H1 (cell line): ENCODE results near the gene ENOX2. TPM values are rescaled to one million over a fixed set of nuclear protein-coding genes. Genes with fewer than 3 reads are reported as not detected.

Experiments
- CTCF ChIA-PET: fragments of 300-600 bp; sonication (Branson Sonifier 250); formaldehyde crosslinking; loops from one replicate; lab custom pipeline; 2021; ENCODE audit not compliant: partially characterized antibody; lab: Charles Lee
- POLR2A ChIA-PET: fragments of 300-600 bp; sonication (Branson Sonifier 250); formaldehyde crosslinking; loops from one replicate; lab custom pipeline; 2021; ENCODE audit warnings: inconsistent platforms; ENCODE audit not compliant: partially characterized antibody; lab: Charles Lee
- DNase-seq, 2 experiments: peaks; one replicate each; pipeline versions ENCODE4 v3.0.0 to v3.0.0-alpha.2; 2010 to 2022; ENCODE audit warnings: low spot score in 2 of 2, low read depth in 1 of 2, mixed read lengths in 1 of 2
- FAIRE-seq: peaks from 2 replicates; lab custom pipeline; 2011; peaks lifted over from hg19 to GRCh38; lab: Jason Lieb, UNC
- H2AFZ ChIP-seq: 2 replicates; pipeline ENCODE4 v1.8.1; 2012; ENCODE audit warnings: low read length, inconsistent platforms
- H2AK5ac ChIP-seq: 2 replicates; pipeline ENCODE4 v1.6.1; 2013; ENCODE audit warnings: low read depth, low read length
- H2BK120ac ChIP-seq: replicated peaks from 2 replicates; pipeline ENCODE3; 2013; ENCODE audit warnings: low read depth, low read length, inconsistent platforms
- H2BK12ac ChIP-seq: 2 replicates; pipeline ENCODE4 v1.6.1; 2013; ENCODE audit warnings: low read depth, low read length
- H2BK15ac ChIP-seq: 2 replicates; pipeline ENCODE4 v1.6.1; 2013; ENCODE audit warnings: low read length
- H2BK20ac ChIP-seq: 2 replicates; pipeline ENCODE4 v1.6.1; 2013; ENCODE audit warnings: low read length
- H2BK5ac ChIP-seq: 2 replicates; pipeline ENCODE4 v1.6.1; 2013; ENCODE audit warnings: low read depth, low read length
- H3K14ac ChIP-seq: 2 replicates; pipeline ENCODE4 v1.6.1; 2013; ENCODE audit warnings: inconsistent platforms; ENCODE audit not compliant: insufficient read length
- H3K18ac ChIP-seq: 2 replicates; pipeline ENCODE4 v1.6.1; 2013; ENCODE audit warnings: low read length; ENCODE audit errors: extremely low read depth
- H3K23ac ChIP-seq: 2 replicates; pipeline ENCODE4 v1.6.1; 2013; ENCODE audit warnings: inconsistent platforms; ENCODE audit not compliant: insufficient read length
- H3K23me2 ChIP-seq: 2 replicates; pipeline ENCODE4 v1.6.1; 2013; ENCODE audit warnings: low read depth, low read length
- H3K27ac ChIP-seq: 2 replicates; pipeline ENCODE4 v1.6.1; 2011; ENCODE audit warnings: low read depth, low read length, inconsistent platforms
- H3K27me3 ChIP-seq, 4 experiments: replicated peaks in 1 of 4; 1 replicate in 1 of 4; 2 replicates in 3 of 4; pipeline versions ENCODE4 v1.6.1 to v1.8.1; 2011 to 2013; ENCODE audit warnings: low read length in 3 of 4, mild to moderate bottlenecking in 3 of 4, inconsistent platforms in 2 of 4, mixed read lengths in 2 of 4, moderate library complexity in 1 of 4; ENCODE audit not compliant: control insufficient read depth in 3 of 4, insufficient read depth in 3 of 4; ENCODE audit errors: extremely low read depth in 1 of 4
- H3K36me3 ChIP-seq, 4 experiments: 2 replicates each; pipeline versions ENCODE4 v1.6.1 to v1.8.1; 2011 to 2013; ENCODE audit warnings: mild to moderate bottlenecking in 4 of 4, low read length in 3 of 4, moderate library complexity in 2 of 4, control low read depth in 1 of 4, inconsistent platforms in 1 of 4; ENCODE audit not compliant: insufficient read depth in 4 of 4, control insufficient read depth in 2 of 4
- H3K4ac ChIP-seq: replicated peaks from 2 replicates; pipeline ENCODE3; 2013; ENCODE audit warnings: low read length, low read depth, mixed read lengths, inconsistent platforms; ENCODE audit not compliant: insufficient read length
- H3K4me1 ChIP-seq, 4 experiments: replicated peaks in 1 of 4; 1 replicate in 1 of 4; 2 replicates in 3 of 4; pipeline versions ENCODE4 v1.6.1 to v1.8.1; 2011 to 2013; ENCODE audit warnings: low read length in 3 of 4, inconsistent platforms in 2 of 4, mixed read lengths in 1 of 4; ENCODE audit not compliant: insufficient read depth in 4 of 4, control insufficient read depth in 3 of 4
- H3K4me2 ChIP-seq, 2 experiments: 2 replicates each; pipeline versions ENCODE4 v1.6.1 to v1.8.1; 2011 to 2013; ENCODE audit warnings: low read depth in 2 of 2, low read length in 2 of 2, control low read depth in 1 of 2, inconsistent platforms in 1 of 2, mild to moderate bottlenecking in 1 of 2; ENCODE audit not compliant: insufficient read depth in 1 of 2
- H3K4me3 ChIP-seq, 4 experiments: fragments of 200-600, 300-600 bp in 1 of 4; sonication (generic), shearing (Covaris generic), sonication (Bioruptor Twin) in 1 of 4; 2 replicates each; pipeline versions ENCODE4 v1.5.1 to v1.8.1; 2011 to 2016; ENCODE audit warnings: low read length in 4 of 4, low read depth in 3 of 4, control low read depth in 2 of 4, inconsistent platforms in 2 of 4, mild to moderate bottlenecking in 2 of 4, mixed read lengths in 1 of 4, moderate library complexity in 1 of 4; ENCODE audit not compliant: insufficient read depth in 2 of 4; ENCODE audit errors: extremely low read depth in 1 of 4
- H3K56ac ChIP-seq: replicated peaks from 2 replicates; pipeline ENCODE3; 2013; ENCODE audit warnings: low read depth, mild to moderate bottlenecking, mixed read lengths, low read length, inconsistent platforms; ENCODE audit not compliant: insufficient read length
- H3K79me1 ChIP-seq: 2 replicates; pipeline ENCODE4 v1.6.1; 2013; ENCODE audit warnings: low read depth, low read length, control low read depth
- H3K79me2 ChIP-seq, 2 experiments: 2 replicates each; pipeline versions ENCODE4 v1.6.1 to v1.8.1; 2012 to 2013; ENCODE audit warnings: low read length in 2 of 2, mild to moderate bottlenecking in 2 of 2, inconsistent platforms in 1 of 2; ENCODE audit not compliant: insufficient read depth in 2 of 2, control insufficient read depth in 1 of 2
- H3K9ac ChIP-seq, 4 experiments: replicated peaks in 1 of 4; 1 replicate in 1 of 4; 2 replicates in 3 of 4; pipeline versions ENCODE4 v1.6.1 to v1.8.1; 2011 to 2013; ENCODE audit warnings: low read depth in 3 of 4, low read length in 3 of 4, control low read depth in 2 of 4, mild to moderate bottlenecking in 2 of 4, moderate library complexity in 2 of 4, inconsistent platforms in 1 of 4; ENCODE audit errors: extremely low read depth in 1 of 4
- H3K9me3 ChIP-seq, 2 experiments: 2 replicates each; pipeline versions ENCODE4 v1.6.1 to v1.8.1; 2012 to 2013; ENCODE audit warnings: mild to moderate bottlenecking in 2 of 2, moderate library complexity in 2 of 2, control low read depth in 1 of 2, inconsistent platforms in 1 of 2, low read depth in 1 of 2, low read length in 1 of 2, mixed read lengths in 1 of 2; ENCODE audit not compliant: insufficient read depth in 2 of 2
- H4K20me1 ChIP-seq, 2 experiments: replicated peaks in 1 of 2; 2 replicates each; pipeline versions ENCODE3 to v1.8.1; 2011 to 2013; ENCODE audit warnings: inconsistent platforms in 2 of 2, low read length in 2 of 2, mild to moderate bottlenecking in 1 of 2; ENCODE audit not compliant: insufficient read depth in 2 of 2, control insufficient read depth in 1 of 2
- H4K5ac ChIP-seq: 2 replicates; pipeline ENCODE4 v1.6.1; 2013; ENCODE audit warnings: low read length, low read depth, mixed read lengths, inconsistent platforms; ENCODE audit not compliant: insufficient read length
- H4K8ac ChIP-seq: 2 replicates; pipeline ENCODE4 v1.8.0; 2013; ENCODE audit warnings: mild to moderate bottlenecking, moderate library complexity, low read length, inconsistent platforms; ENCODE audit not compliant: insufficient read depth; ENCODE audit errors: extremely low read depth
- H4K91ac ChIP-seq: replicated peaks from 2 replicates; pipeline ENCODE3; 2013; ENCODE audit warnings: low read length, mixed read lengths, inconsistent platforms; ENCODE audit not compliant: insufficient read length
- ASH2L ChIP-seq: fragments of 200-600, 300-600 bp; sonication (generic); IDR thresholded peaks from one replicate; pipeline ENCODE4 v1.7.1; 2017; ENCODE audit warnings: low read length
- CEBPB ChIP-seq: IDR thresholded peaks from 2 replicates; pipeline ENCODE4 v1.6.1; 2012; ENCODE audit warnings: low read depth, low read length
- JUND ChIP-seq: IDR thresholded peaks from 2 replicates; pipeline ENCODE4 v1.6.1; 2011; ENCODE audit warnings: mild to moderate bottlenecking, improper control_type of control experiment, low read length
- KDM1A ChIP-seq: fragments of 200-600, 300-600 bp; sonication (generic); IDR thresholded peaks from 2 replicates; pipeline ENCODE4 v1.7.1; 2016; ENCODE audit warnings: mild to moderate bottlenecking, low read length, borderline replicate concordance
- KDM4A ChIP-seq: IDR thresholded peaks from one replicate; pipeline ENCODE4 v1.7.1; 2012; ENCODE audit warnings: low read depth, mild to moderate bottlenecking, moderate library complexity, low read length, inconsistent platforms; ENCODE audit not compliant: severe bottlenecking
- KDM5A ChIP-seq: fragments of 200-600 bp; IDR thresholded peaks from 2 replicates; pipeline ENCODE4 v1.7.1; 2012; ENCODE audit warnings: mild to moderate bottlenecking, low read length, inconsistent platforms, mixed read lengths
- MAFK ChIP-seq: IDR thresholded peaks from 2 replicates; pipeline ENCODE4 v1.6.1; 2012; ENCODE audit warnings: low read depth, mild to moderate bottlenecking, improper control_type of control experiment, low read length
- RAD21 ChIP-seq, 2 experiments: IDR thresholded peaks in 1 of 2; conservative IDR thresholded peaks in 1 of 2; 2 replicates each; pipeline ENCODE4 v1.6.1; 2011; ENCODE audit warnings: low read depth in 2 of 2, low read length in 2 of 2, improper control_type of control experiment in 1 of 2, inconsistent platforms in 1 of 2, mild to moderate bottlenecking in 1 of 2, moderate library complexity in 1 of 2
- SAP30 ChIP-seq: fragments of 300-600 bp; sonication (generic); IDR thresholded peaks from 2 replicates; pipeline ENCODE4 v1.7.1; 2012; ENCODE audit warnings: low read length, moderate library complexity, mild to moderate bottlenecking, inconsistent platforms; ENCODE audit not compliant: insufficient read depth, insufficient replicate concordance
- SP4 ChIP-seq: IDR thresholded peaks from 2 replicates; pipeline ENCODE4 v1.6.1; 2012; ENCODE audit warnings: low read length, inconsistent platforms
- SRF ChIP-seq: IDR thresholded peaks from 2 replicates; pipeline ENCODE4 v1.6.1; 2011; ENCODE audit warnings: mild to moderate bottlenecking, low read depth, low read length, moderate library complexity
- YY1 ChIP-seq: IDR thresholded peaks from 2 replicates; pipeline ENCODE4 v1.6.1; 2011; ENCODE audit warnings: low read depth, mild to moderate bottlenecking, low read length
- ZNF274 ChIP-seq: IDR thresholded peaks from 2 replicates; pipeline ENCODE4 v1.7.0; 2012; ENCODE audit warnings: low read length, borderline replicate concordance; ENCODE audit errors: extremely low read depth
- WGBS, 2 experiments: shearing (Covaris generic) in 1 of 2; methylation state at CpG; one replicate each; pipeline versions ENCODE4 v1.1.6 to v1.1.7; 2013 to 2015; ENCODE audit warnings: low lambda C conversion rate in 2 of 2, mixed read lengths in 2 of 2, inconsistent platforms in 1 of 2, low coverage in 1 of 2, missing lambda C conversion rate in 1 of 2; ENCODE audit not compliant: insufficient replicate concordance in 2 of 2, insufficient coverage in 1 of 2, insufficient read length in 1 of 2; ENCODE audit errors: extremely low coverage in 1 of 2, missing lambda C conversion rate in 1 of 2; 5-methylcytosine and 5-hydroxymethylcytosine counted together
- polyA plus RNA-seq, 7 experiments: library from polyadenylated mRNA; depleted of rRNA in 3 of 7; stranded (reverse) in 5 of 7; unstranded in 2 of 7; fragments of >200 nt in 5 of 7; fragments of 200-250 nt in 2 of 7; gene quantifications; 1 replicate in 5 of 7; 2 replicates in 1 of 7; 4 replicates in 1 of 7; pipeline versions ENCODE4 v1.2.1 to v1.2.3, GENCODE V29; 2011 to 2013; ENCODE audit warnings: missing spikeins in 2 of 7, mixed read lengths in 2 of 7
- total RNA-seq: library from RNA; stranded (reverse); fragmentation: NEBNext Ultra II Directional; extraction: Animal tissue kit (Norgen Biotek cat#: 25700); gene quantifications from 2 replicates; pipeline ENCODE4 v1.2.1, GENCODE V29; 2021
- TF ChIP-seq, protein P1 (sequence below): IDR thresholded peaks from 2 replicates; pipeline ENCODE4 v1.6.1; 2011; ENCODE audit warnings: low read length, improper control_type of control experiment

ENOX2 gene
- total and polyA plus RNA-seq, 2 of the 8 experiments (the other 6 are each of a cell fraction or from before 2014, with no cell fraction given) = 4.5 to 12.3 TPM

DNA sequence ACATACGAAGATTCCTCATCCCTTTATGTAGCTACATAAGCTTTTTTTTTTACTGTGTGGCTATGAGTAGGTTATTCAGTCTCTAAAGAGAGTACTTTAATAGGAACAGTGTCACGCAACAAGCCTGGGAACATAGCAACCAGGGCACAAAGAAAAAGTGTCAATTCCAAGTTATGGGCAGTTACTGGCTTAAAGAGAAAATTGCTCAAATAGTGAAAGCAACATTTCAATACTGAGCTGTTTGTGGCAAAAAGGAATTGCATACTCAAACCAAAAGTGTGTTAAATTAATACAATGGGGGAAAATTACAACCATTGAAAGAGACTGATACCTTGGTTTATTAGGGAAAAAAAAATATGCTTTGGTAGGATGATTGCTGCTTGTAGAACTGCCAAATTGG lies 41.2 kb upstream of the ENOX2 start:
- FAIRE-seq = no peak
- ChIA-PET POLR2A (no interaction called here), CTCF (interaction anchor here (2.6 kb wide), 1 partner anchor 28 kb away, joined by 11 read pairs; no protein-coding TSS in a partner anchor)
- TF ChIP-seq ZNF274 (no peak), SRF (no peak), MAFK (no peak), RAD21 (IDR thresholded peaks at IDR 0.05 in 1 of 2, conservative IDR thresholded peaks at IDR 0.05 in 1 of 2; ENCODE audit: low read depth in 2 of 2, low read length in 2 of 2) (no peak), JUND (no peak), KDM4A (no peak), KDM1A (no peak), KDM5A (no peak), YY1 (no peak), SAP30 (no peak), SP4 (no peak), ASH2L (no peak), CEBPB (no peak)
- TF ChIP-seq, protein P1, sequence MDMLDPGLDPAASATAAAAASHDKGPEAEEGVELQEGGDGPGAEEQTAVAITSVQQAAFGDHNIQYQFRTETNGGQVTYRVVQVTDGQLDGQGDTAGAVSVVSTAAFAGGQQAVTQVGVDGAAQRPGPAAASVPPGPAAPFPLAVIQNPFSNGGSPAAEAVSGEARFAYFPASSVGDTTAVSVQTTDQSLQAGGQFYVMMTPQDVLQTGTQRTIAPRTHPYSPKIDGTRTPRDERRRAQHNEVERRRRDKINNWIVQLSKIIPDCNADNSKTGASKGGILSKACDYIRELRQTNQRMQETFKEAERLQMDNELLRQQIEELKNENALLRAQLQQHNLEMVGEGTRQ = no peak

More for the DNA sequence above, 41.2 kb upstream of the ENOX2 start:
- Histone ChIP-seq H2AFZ (no peak overlapping the region), H3K23ac (no peak overlapping the region), H4K20me1 (no peaks in the 10 kb centered on the region), H3K79me1 (no peaks in the 10 kb centered on the region), H4K8ac (no peak overlapping the region), H2AK5ac (no peak overlapping the region), H3K9me3 (no peaks in the 10 kb centered on the region), H3K4me2 (no peak overlapping the region), H2BK20ac (no peak overlapping the region), H3K14ac (no peak overlapping the region), H3K4me1 (no peaks in the 10 kb centered on the region), H3K9ac (no peak overlapping the region), H2BK12ac (no peak overlapping the region), H3K27me3 (no peaks in the 10 kb centered on the region), H2BK15ac (no peak overlapping the region), H3K56ac (no peak overlapping the region), H3K4me3 (no peak overlapping the region), H4K5ac (no peak overlapping the region), H3K27ac (no peak overlapping the region), H3K18ac (no peak overlapping the region), H3K79me2 (no peaks in the 10 kb centered on the region), H3K23me2 (no peaks in the 10 kb centered on the region), H2BK120ac (no peak overlapping the region), H4K91ac (no peak overlapping the region), H3K36me3 (no peaks in the 10 kb centered on the region), H2BK5ac (no peak overlapping the region), H3K4ac (no peak overlapping the region)
- DNase-seq = no peak
- 78% methylated on average over 2 of the region's 2 CpGs; no CpG with 5 or more reads in 1 of the 2 experiments for WGBS, 2 experiments
